WI38 (cell line): Measurements from ENCODE around the gene STMN3.
"Not testable (repeated sequence)": the region's sequence is repeated elsewhere in the genome, so short reads cannot be mapped to it uniquely, and the experiment has no call there.

Experiments
- H3K4me3 ChIP-seq: 2 replicates; pipeline ENCODE4 v1.5.1; 2011; ENCODE audit warnings: low read depth, mild to moderate bottlenecking, control low read depth, low read length
- TF ChIP-seq, protein P1 (sequence below): IDR thresholded peaks from 2 replicates; pipeline ENCODE4 v1.5.1; 2012; ENCODE audit warnings: low read depth, mild to moderate bottlenecking, control low read depth, low read length

The STMN3 gene

DNA sequence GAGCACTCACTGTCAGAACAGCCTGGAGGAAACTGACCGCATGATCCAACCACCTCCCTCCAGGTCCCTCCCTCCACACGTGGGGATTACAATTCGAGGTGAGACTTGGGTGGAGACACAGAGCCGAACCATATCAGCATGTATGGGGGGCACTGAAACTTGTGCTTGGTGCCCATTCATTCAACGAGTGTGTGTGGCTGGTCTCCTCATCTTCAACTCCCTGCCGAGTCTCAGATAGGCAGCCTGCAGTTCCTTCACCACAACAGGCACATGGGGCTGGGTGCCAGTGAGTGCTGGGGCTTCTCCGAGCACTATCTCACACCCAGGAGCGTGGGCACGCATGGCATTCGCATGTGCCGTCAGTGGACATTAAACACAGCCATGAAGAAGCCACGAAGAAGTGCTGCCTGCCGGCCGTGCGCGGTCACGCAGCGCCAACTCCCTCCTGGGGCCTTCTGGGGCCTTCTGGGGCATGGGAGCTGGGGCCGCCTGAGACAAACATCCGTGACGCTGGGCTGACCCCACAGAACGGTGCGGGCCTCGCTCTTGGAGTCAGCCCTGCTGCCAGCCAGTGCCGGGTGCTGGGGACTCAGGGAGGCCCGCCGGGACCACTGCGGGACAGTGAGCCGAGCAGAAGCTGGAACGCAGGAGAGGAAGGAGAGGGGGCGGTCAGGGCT lies 4.2 kb upstream of the STMN3 start:
- TF ChIP-seq, protein P1, sequence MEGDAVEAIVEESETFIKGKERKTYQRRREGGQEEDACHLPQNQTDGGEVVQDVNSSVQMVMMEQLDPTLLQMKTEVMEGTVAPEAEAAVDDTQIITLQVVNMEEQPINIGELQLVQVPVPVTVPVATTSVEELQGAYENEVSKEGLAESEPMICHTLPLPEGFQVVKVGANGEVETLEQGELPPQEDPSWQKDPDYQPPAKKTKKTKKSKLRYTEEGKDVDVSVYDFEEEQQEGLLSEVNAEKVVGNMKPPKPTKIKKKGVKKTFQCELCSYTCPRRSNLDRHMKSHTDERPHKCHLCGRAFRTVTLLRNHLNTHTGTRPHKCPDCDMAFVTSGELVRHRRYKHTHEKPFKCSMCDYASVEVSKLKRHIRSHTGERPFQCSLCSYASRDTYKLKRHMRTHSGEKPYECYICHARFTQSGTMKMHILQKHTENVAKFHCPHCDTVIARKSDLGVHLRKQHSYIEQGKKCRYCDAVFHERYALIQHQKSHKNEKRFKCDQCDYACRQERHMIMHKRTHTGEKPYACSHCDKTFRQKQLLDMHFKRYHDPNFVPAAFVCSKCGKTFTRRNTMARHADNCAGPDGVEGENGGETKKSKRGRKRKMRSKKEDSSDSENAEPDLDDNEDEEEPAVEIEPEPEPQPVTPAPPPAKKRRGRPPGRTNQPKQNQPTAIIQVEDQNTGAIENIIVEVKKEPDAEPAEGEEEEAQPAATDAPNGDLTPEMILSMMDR = no peak
- H3K4me3 ChIP-seq = peak overlapping the region; percentile 88

DNA sequence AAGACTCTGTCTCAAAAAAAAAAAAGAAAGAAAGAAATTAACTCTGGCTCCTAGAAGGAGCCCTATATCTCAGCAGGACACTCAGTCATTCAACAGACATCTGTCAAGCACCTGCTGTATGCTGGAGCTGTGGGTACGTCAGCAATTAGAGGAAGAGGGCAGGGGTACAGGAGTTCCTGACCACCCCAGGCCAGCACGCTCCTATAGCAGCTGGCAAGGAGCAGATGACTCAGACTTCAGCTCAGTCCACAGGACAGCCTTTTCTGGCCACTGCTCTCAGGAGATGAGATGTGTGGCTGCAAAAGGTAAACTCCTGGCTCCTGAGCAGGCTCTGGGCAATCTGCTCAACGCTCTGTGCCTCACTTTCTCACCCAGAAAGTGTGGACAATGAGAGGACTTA lies 3.2 kb upstream of the STMN3 start:
- no peak overlapping the region for H3K4me3 ChIP-seq
- TF ChIP-seq, protein P1 = no peak

DNA sequence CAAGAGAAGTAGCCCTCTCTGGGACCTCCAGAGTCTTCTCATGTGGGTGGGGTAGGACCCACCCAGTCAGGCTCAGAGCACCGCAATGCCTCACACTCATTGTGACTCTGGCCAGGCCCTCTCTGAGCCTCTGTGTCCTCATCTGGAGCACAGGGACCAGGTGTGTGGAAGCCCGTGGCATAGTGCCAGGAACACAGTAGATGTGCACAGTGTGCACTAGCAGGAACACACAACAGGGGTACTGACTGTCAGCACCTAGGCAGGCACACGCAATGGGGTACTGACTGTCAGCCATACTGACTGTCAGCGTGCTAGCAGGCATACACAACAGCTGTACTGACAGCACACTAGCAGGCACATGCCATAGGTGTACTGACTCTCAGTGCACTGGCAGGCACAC lies 2.0 kb upstream of the STMN3 start:
- no peak overlapping the region for H3K4me3 ChIP-seq
- TF ChIP-seq, protein P1 = no peak

DNA sequence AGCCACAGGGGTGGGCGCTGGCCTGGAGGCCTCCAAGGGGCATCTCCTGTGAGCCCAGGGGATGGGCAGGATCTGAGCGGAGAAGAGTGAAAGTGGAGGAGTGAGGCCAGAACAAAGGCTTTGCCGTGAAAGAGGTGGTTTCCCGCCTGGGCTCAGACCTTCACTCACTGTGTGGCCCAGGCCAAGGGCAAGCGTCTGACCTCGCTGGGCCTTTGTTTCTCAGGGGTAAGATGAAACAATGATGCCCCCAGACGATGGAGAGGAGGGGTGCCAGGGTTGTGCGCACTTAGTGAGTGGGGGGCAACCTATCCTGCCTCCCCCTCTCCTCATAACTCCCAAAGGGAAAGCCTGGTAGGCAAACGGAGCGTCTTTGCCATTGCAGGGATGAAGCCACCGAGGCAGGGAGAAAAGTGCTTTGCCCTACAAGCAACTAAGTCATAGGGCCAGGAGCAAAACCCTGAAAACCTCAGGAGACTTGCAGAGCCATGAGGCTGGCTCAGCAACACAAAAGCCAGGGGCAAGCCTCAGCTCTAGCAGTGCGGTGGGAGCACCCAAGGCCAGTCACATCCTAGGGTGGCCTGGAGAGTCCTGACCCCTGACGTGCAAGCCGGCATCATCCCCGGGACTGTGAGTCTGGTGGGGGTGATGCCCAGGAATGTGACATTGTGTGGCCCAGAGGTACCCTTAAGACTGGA lies 897 bp upstream of the STMN3 start:
- H3K4me3 ChIP-seq = no peak overlapping the region
- TF ChIP-seq, protein P1 = no peak

DNA sequence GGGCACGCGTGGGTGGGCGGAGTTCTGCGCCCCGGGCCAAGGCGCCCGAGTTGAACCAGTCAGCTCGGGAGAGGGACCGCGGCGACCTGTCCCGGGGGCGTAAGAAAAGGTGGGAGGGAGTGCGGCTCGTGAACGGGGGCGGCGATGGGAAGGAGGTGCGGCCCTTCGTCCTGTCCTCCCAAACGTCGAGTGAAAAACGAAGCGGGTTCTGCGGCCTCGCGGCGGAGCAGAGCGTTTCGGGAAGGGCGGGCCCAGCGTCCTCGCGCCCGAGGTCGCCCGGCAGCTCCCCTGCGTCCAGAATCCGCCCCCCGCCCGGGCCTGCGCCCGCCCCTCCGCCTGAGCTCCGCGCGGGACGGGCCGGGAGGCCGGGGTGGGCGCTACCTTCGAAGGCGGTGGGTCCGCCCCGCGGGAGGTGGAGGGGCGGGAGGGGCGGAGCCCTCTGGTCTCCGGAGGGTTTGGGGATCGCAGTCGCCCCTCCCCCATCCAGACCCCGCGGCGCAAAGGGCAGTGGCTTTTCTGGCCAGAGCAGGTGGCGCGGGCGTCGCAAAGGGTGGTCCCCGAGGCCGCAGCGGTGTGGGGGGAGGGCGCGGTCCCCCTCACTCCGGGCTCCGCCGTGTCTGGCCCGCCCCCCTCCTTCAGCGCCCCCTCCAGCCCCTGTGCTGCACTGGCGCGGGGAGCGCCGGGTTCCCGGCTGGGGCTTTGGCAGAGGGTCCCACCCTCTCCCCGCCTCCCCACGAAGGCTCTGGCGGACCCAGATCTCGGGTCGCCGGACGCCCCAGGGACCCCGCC lies 838 bp downstream of the STMN3 start:
- H3K4me3 ChIP-seq = peak overlapping the region; percentile 47
- TF ChIP-seq, protein P1 = no peak

DNA sequence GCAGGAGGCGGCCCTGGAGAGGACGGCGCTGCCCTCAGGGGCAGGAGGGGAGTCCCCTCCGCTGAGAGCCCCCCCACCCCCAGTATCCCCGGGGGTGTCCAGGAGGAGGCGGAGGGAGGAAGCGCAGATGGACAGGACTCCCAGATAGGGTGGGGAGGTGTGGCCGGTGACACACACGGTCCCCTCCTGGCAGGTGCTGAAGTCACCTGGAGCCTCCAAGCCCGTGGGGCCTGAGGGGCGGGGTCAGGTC lies 1.4 kb downstream of the STMN3 start:
- peak overlapping the region; percentile 47 for H3K4me3 ChIP-seq
- TF ChIP-seq, protein P1 = no peak

DNA sequence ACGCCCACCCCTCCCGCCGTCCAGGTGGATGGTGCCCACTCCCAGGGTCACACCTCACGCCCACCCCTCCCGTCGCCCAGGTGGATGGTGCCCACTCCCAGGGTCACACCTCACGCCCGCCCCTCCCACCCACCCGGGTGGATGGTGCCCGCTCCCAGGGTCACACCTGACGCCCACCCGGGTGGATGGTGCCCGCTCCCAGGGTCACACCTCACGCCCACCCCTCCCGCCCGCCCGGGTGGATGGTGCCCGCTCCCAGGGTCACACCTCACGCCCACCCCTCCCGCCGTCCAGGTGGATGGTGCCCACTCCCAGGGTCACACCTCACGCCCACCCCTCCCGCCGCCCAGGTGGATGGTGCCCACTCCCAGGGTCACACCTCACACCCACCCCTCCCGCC lies 2.7 kb downstream of the STMN3 start:
- not testable (repeated sequence) for H3K4me3 ChIP-seq
